ENCODE data around the gene TRABD2A. TPM values are rescaled to one million over a fixed set of nuclear protein-coding genes. Genes with fewer than 3 reads are reported as not detected.

Gene TRABD2A
- total RNA-seq, 1 experiment from 2014 or later: 1.7 TPM

DNA sequence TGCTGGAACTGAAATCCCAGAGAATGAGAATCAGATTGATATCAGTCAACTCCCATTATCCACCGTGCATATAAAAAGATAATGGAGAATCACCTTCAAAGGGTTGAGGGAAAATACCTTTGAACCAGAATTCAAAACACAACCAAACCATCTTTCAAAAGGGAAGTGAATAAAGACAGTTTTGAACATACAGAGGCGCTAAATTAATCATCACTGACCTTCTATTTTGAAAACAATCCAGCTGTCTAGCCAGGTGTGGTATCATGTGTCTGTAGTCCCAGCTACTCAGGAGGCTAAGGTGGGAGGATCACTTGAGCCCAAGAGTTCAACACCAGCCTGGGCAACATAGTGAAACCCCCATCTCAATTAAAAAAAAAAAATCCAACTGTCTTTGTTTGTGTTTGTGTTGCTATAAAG, 63.6 kb downstream of the TRABD2A start:
- no CpG with 5 or more reads among the region's 2 CpGs for WGBS (ENCODE audit: extremely low coverage, insufficient read length, low lambda C conversion rate)

More for the DNA sequence above, 63.6 kb downstream of the TRABD2A start:
- H3K4me1 ChIP-seq (ENCODE audit: insufficient read depth, low read length): no peaks in the 10 kb centered on the region
- H3K9me3 ChIP-seq (ENCODE audit: control insufficient read depth, low read depth, low read length): no peaks in the 10 kb centered on the region
- H3K9ac ChIP-seq (ENCODE audit: extremely low read depth, insufficient read length, low read length): no peak overlapping the region
- H3K27ac Mint-ChIP-seq: no peak overlapping the region
- H2BK5ac ChIP-seq (ENCODE audit: insufficient read length, low read length): no peak overlapping the region
- H4K91ac ChIP-seq (ENCODE audit: insufficient read length, low read depth, low read length): no peak overlapping the region
- no peak overlapping the region for H4K8ac ChIP-seq (replicated peaks; ENCODE audit: insufficient read length, low read depth, low read length)
- no peaks in the 10 kb centered on the region for H3K79me1 ChIP-seq (ENCODE audit: insufficient read depth, low read depth, low read length, poor library complexity, severe bottlenecking)
- H3K4ac ChIP-seq (ENCODE audit: low read depth, low read length): no peak overlapping the region
- H3K9me3 Mint-ChIP-seq: no peaks in the 10 kb centered on the region
- no peak overlapping the region for H3K4me2 ChIP-seq (ENCODE audit: insufficient read depth, insufficient read length, low read length)
- H2BK120ac ChIP-seq (ENCODE audit: low read depth, low read length, poor library complexity, severe bottlenecking): no peak overlapping the region
- H4K5ac ChIP-seq (ENCODE audit: insufficient read length, low read depth, low read length): no peak overlapping the region
- H3K56ac ChIP-seq (ENCODE audit: insufficient read length, low read depth, low read length): no peak overlapping the region
- H3K27ac ChIP-seq (ENCODE audit: insufficient read length, low read depth, low read length): no peak overlapping the region
- H2AFZ ChIP-seq (ENCODE audit: low read length): no peak overlapping the region
- no peak overlapping the region for H2BK12ac ChIP-seq (ENCODE audit: insufficient read length, low read depth, low read length)
- TF ChIP-seq, protein P1, sequence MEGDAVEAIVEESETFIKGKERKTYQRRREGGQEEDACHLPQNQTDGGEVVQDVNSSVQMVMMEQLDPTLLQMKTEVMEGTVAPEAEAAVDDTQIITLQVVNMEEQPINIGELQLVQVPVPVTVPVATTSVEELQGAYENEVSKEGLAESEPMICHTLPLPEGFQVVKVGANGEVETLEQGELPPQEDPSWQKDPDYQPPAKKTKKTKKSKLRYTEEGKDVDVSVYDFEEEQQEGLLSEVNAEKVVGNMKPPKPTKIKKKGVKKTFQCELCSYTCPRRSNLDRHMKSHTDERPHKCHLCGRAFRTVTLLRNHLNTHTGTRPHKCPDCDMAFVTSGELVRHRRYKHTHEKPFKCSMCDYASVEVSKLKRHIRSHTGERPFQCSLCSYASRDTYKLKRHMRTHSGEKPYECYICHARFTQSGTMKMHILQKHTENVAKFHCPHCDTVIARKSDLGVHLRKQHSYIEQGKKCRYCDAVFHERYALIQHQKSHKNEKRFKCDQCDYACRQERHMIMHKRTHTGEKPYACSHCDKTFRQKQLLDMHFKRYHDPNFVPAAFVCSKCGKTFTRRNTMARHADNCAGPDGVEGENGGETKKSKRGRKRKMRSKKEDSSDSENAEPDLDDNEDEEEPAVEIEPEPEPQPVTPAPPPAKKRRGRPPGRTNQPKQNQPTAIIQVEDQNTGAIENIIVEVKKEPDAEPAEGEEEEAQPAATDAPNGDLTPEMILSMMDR (conservative IDR thresholded peaks at IDR 0.05): no peak
- H3K14ac ChIP-seq (ENCODE audit: insufficient read depth, low read length): no peak overlapping the region
- H3K18ac ChIP-seq (ENCODE audit: insufficient read length, low read depth, low read length): no peak overlapping the region
- DNase-seq: no peak
- peaks cover 0 to 3% of the 10 kb centered on the region in 2 experiments; a peak in 1 of 4 replicates for H3K4me1 Mint-ChIP-seq
- no peaks in the 10 kb centered on the region for H3K79me2 ChIP-seq (ENCODE audit: insufficient read depth, low read length)
- no peaks in the 10 kb centered on the region for H3K23me2 ChIP-seq (ENCODE audit: insufficient read length, low read depth, low read length, poor library complexity, severe bottlenecking)
- no peaks in the 10 kb centered on the region for H4K20me1 ChIP-seq (ENCODE audit: control insufficient read depth, insufficient read depth, insufficient read length)
- H3T11ph ChIP-seq (ENCODE audit: low read length): no peak overlapping the region
- H3K23ac ChIP-seq (ENCODE audit: insufficient read length, low read depth, low read length): no peak overlapping the region
- no peaks in the 10 kb centered on the region for H3K27me3 ChIP-seq (ENCODE audit: insufficient read depth, low read length)
- H2BK15ac ChIP-seq (ENCODE audit: low read depth, low read length): no peak overlapping the region
- H2BK20ac ChIP-seq (ENCODE audit: low read depth, low read length, poor library complexity, severe bottlenecking): no peak overlapping the region
- no peak overlapping the region for H2AK5ac ChIP-seq (ENCODE audit: insufficient read length, low read length)
- no peak overlapping the region for H3K4me3 Mint-ChIP-seq
- peaks cover 15% of the 10 kb centered on the region for H3K27me3 Mint-ChIP-seq (ENCODE audit: low read depth)
- H3K36me3 Mint-ChIP-seq (ENCODE audit: insufficient read depth in 1 of 3, low read depth in 3 of 3): no peaks in the 10 kb centered on the region
